Neuronal stem cell (in vitro differentiated cells): Measurements from ENCODE around the gene UBE2J2. TPM values are rescaled to one million over a fixed set of nuclear protein-coding genes. Genes with fewer than 3 reads are reported as not detected.

ENCODE experiments used
- DNase-seq: peaks from one replicate; pipeline ENCODE4 v3.0.0-alpha.2; 2013; ENCODE audit warnings: low spot score
- H2AFZ ChIP-seq: one replicate; pipeline ENCODE4 v1.6.1; 2013; ENCODE audit warnings: mild to moderate bottlenecking, low read length, inconsistent platforms
- H2AK5ac ChIP-seq: 2 replicates; pipeline ENCODE4 v1.6.1; 2013; ENCODE audit warnings: low read depth, mild to moderate bottlenecking, inconsistent platforms, low read length, moderate library complexity, mixed read lengths
- H2BK120ac ChIP-seq: 2 replicates; pipeline ENCODE4 v1.6.1; 2013; ENCODE audit warnings: low read depth, mild to moderate bottlenecking, inconsistent platforms, low read length, moderate library complexity, mixed read lengths
- H2BK12ac ChIP-seq: one replicate; pipeline ENCODE4 v1.6.1; 2013; ENCODE audit warnings: low read length, inconsistent platforms
- H2BK15ac ChIP-seq: 2 replicates; pipeline ENCODE4 v1.6.1; 2013; ENCODE audit warnings: mild to moderate bottlenecking, low read length, inconsistent platforms, mixed read lengths
- H2BK5ac ChIP-seq: one replicate; pipeline ENCODE4 v1.6.1; 2013; ENCODE audit warnings: inconsistent platforms, mild to moderate bottlenecking, low read length, moderate library complexity
- H3K14ac ChIP-seq: one replicate; pipeline ENCODE4 v1.6.1; 2013; ENCODE audit warnings: low read length, inconsistent platforms
- H3K18ac ChIP-seq: 2 replicates; pipeline ENCODE4 v1.6.1; 2013; ENCODE audit warnings: low read length, inconsistent platforms
- H3K23ac ChIP-seq: 2 replicates; pipeline ENCODE4 v1.6.1; 2013; ENCODE audit warnings: low read depth, mild to moderate bottlenecking, mixed read lengths, low read length, inconsistent platforms; ENCODE audit not compliant: poor library complexity
- H3K27ac ChIP-seq: replicated peaks from 3 replicates; pipeline ENCODE4 v1.5.1; 2013; ENCODE audit warnings: low read length, inconsistent platforms
- H3K27me3 ChIP-seq, 3 experiments: 2 replicates each; pipeline ENCODE4 v1.6.1; 2013; ENCODE audit warnings: low read length in 3 of 3, mild to moderate bottlenecking in 2 of 3, inconsistent platforms in 1 of 3, low read depth in 1 of 3, mixed read lengths in 1 of 3, moderate library complexity in 1 of 3; ENCODE audit not compliant: control insufficient read depth in 3 of 3, insufficient read depth in 3 of 3
- H3K36me3 ChIP-seq, 2 donors: replicated peaks in 1 of 2; 2 replicates each; pipeline ENCODE4 v1.6.1; 2013; ENCODE audit warnings: low read length in 2 of 2; ENCODE audit not compliant: control insufficient read depth in 2 of 2, insufficient read depth in 2 of 2
- H3K4ac ChIP-seq: 2 replicates; pipeline ENCODE4 v1.6.1; 2013; ENCODE audit warnings: inconsistent platforms, mild to moderate bottlenecking, low read length, moderate library complexity
- H3K4me1 ChIP-seq, 2 donors: 1 replicate in 1 of 2; 2 replicates in 1 of 2; pipeline ENCODE4 v1.6.1; 2013; ENCODE audit warnings: low read length in 2 of 2, low read depth in 1 of 2; ENCODE audit not compliant: control insufficient read depth in 2 of 2, insufficient read depth in 1 of 2
- H3K4me2 ChIP-seq: one replicate; pipeline ENCODE4 v1.6.1; 2013; ENCODE audit warnings: mild to moderate bottlenecking, low read length, inconsistent platforms; ENCODE audit not compliant: insufficient read depth, poor library complexity, severe bottlenecking
- H3K4me3 ChIP-seq, 2 donors: 2 replicates each; pipeline ENCODE4 v1.5.1; 2013; ENCODE audit warnings: low read length in 2 of 2, mild to moderate bottlenecking in 2 of 2, inconsistent platforms in 1 of 2, moderate library complexity in 1 of 2
- H3K79me1 ChIP-seq: one replicate; pipeline ENCODE4 v1.6.1; 2013; ENCODE audit warnings: low read depth, mild to moderate bottlenecking, inconsistent platforms, low read length, moderate library complexity
- H3K9ac ChIP-seq: one replicate; pipeline ENCODE4 v1.6.1; 2013; ENCODE audit warnings: mild to moderate bottlenecking, low read depth, low read length, inconsistent platforms; ENCODE audit not compliant: poor library complexity
- H3K9me3 ChIP-seq, 2 donors: replicated peaks in 1 of 2; 2 replicates each; pipeline versions ENCODE3 to v1.6.1; 2013; ENCODE audit warnings: low read length in 2 of 2, mild to moderate bottlenecking in 2 of 2, inconsistent platforms in 1 of 2, low read depth in 1 of 2, mixed read lengths in 1 of 2, moderate library complexity in 1 of 2; ENCODE audit not compliant: control insufficient read depth in 2 of 2, insufficient read depth in 1 of 2
- H4K8ac ChIP-seq: one replicate; pipeline ENCODE4 v1.6.1; 2013; ENCODE audit warnings: low read depth, mild to moderate bottlenecking, inconsistent platforms, low read length, moderate library complexity
- H4K91ac ChIP-seq: one replicate; pipeline ENCODE4 v1.6.1; 2013; ENCODE audit warnings: low read length, low read depth, mild to moderate bottlenecking, inconsistent platforms; ENCODE audit not compliant: poor library complexity
- WGBS, 2 donors: extraction: QIAGEN DNeasy Blood & Tissue Kit; methylation state at CpG; one replicate each; pipeline ENCODE4 v1.1.7; 2013; ENCODE audit warnings: missing lambda C conversion rate in 2 of 2, mixed read lengths in 1 of 2; ENCODE audit not compliant: insufficient read length in 2 of 2, insufficient replicate concordance in 1 of 2; ENCODE audit errors: extremely low coverage in 2 of 2; 5-methylcytosine and 5-hydroxymethylcytosine counted together
- polyA plus RNA-seq, 2 experiments: library from polyadenylated mRNA; stranded (reverse); fragments of 200-250 nt; gene quantifications; one replicate each; pipeline ENCODE4 v1.2.3, GENCODE V29; 2013

The UBE2J2 gene
- polyA plus RNA-seq (2013, experiment 1 of 2), result 43.4 TPM
- 42.6 TPM for polyA plus RNA-seq (2013, experiment 2 of 2)

DNA sequence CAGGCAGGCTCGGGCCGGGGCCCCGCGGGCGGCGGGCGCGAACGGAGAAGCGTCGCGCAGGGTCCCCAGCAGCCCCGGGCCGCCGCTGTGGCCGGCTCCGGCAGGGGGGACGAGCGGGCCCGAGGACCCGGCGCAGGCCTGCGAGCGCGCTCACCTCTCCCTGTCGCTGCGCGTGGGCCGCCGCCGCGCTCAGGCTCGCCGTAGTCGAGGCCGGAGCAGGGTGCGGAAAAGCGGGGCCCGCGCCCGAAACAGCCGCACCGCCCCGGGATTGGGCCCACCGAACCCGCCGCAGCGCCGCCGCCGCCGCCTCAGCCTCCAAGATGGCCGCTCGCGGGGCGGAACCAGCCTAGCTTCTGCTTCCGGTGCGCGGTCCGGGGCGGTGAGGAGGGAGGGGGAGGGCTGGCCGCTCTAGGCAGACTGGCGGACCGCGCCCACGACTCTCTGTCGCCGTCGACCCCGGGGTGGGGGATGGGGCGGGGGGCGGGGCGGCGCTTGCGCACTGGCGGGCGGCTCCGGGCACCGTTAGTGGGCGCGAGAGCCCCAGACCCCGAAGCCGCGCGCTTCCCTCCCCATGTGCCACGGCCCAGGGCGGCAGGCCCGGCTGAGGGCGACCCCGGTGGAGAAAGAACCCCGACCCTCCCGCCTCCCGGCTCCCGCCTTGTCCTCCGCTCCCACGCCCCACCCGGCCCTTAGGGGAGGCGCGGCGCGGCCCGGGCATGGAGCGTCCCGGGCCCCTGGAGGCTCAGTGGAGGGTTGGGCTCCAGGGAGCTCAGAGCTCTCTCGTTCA, at the start of gene UBE2J2:
UBE2J2 (minus strand) TSS at position 343 of the 787 bp plus-strand sequence. CDS start 5,862 bp downstream, outside the sequence.
- H3K23ac ChIP-seq, result peak within 1 kb of the TSS; percentile 99
- peak within 1 kb of the TSS; percentile 22 for H3K27ac ChIP-seq
- peak within 1 kb of the TSS; percentile 95 for H2BK12ac ChIP-seq
- H3K79me1 ChIP-seq, result peaks cover 19% of the 10 kb centered on the region
- peak within 1 kb of the TSS; percentile 96 for H2BK15ac ChIP-seq
- H3K9me3 ChIP-seq, result peaks cover 0 to 2% of the 10 kb centered on the region in 2 donors
- WGBS, 2 donors, result no CpG with 5 or more reads among the region's 105 CpGs
- H3K18ac ChIP-seq, result peak within 1 kb of the TSS; percentile 100
- peak within 1 kb of the TSS; percentile 87 for H2BK120ac ChIP-seq
- peak within 1 kb of the TSS; percentile 98 for H2AFZ ChIP-seq
- H3K27me3 ChIP-seq, result no peaks in the 10 kb centered on the region
- peak within 1 kb of the TSS; percentile 90 for H2BK5ac ChIP-seq
- peak within 1 kb of the TSS; percentile 88 to 97 for H3K4me3 ChIP-seq
- H3K14ac ChIP-seq, result peak within 1 kb of the TSS; percentile 98
- peak within 1 kb of the TSS; percentile 98 for H4K8ac ChIP-seq
- peak within 1 kb of the TSS; percentile 99 for H2AK5ac ChIP-seq
- H3K4me1 ChIP-seq, result peaks cover 14 to 20% of the 10 kb centered on the region in 2 donors
- H4K91ac ChIP-seq, result peak within 1 kb of the TSS; percentile 92
- H3K4me2 ChIP-seq, result peak within 1 kb of the TSS; percentile 93
- peaks cover 10 to 34% of the 10 kb centered on the region in 2 donors for H3K36me3 ChIP-seq
- peak within 1 kb of the TSS; percentile 96 for H3K9ac ChIP-seq
- H3K4ac ChIP-seq, result peak within 1 kb of the TSS; percentile 89
- peak; percentile 91 for DNase-seq

- Histone ChIP-seq H3K9me3 (no peaks in the 10 kb centered on the region), H3K27me3 (no peaks in the 10 kb centered on the region), H3K4me2 (no peak overlapping the region), H3K14ac (no peak overlapping the region), H2BK15ac (no peak overlapping the region), H3K18ac (no peak overlapping the region), H2AFZ (no peak overlapping the region), H3K4ac (no peak overlapping the region), H3K23ac (no peak overlapping the region), H3K27ac (no peak overlapping the region), H2BK12ac (no peak overlapping the region), H4K91ac (no peak overlapping the region), H4K8ac (no peak overlapping the region), H2AK5ac (peak overlapping the region; percentile 35), H3K4me3 (peak overlapping the region in 1 of 2 donors; percentile 40), H2BK120ac (no peak overlapping the region), H3K9ac (peak overlapping the region; percentile 60), H3K79me1 (peaks cover 59% of the 10 kb centered on the region), H3K36me3 (peaks cover 26 to 69% of the 10 kb centered on the region in 2 donors), H3K4me1 (peaks cover 10 to 16% of the 10 kb centered on the region in 2 donors), H2BK5ac (no peak overlapping the region)
- DNase-seq, result no peak
- WGBS, 2 donors, result no CpG with 5 or more reads among the region's 10 CpGs
These were observed 49.3 kb upstream of the UBE2J2 start for GRCh38 chr1:1322952-1323351.

- Histone ChIP-seq H2BK15ac (no peak overlapping the region), H4K91ac (no peak overlapping the region)
These were observed 48.8 kb upstream of the UBE2J2 start for GRCh38 chr1:1322418-1322817.

DNA sequence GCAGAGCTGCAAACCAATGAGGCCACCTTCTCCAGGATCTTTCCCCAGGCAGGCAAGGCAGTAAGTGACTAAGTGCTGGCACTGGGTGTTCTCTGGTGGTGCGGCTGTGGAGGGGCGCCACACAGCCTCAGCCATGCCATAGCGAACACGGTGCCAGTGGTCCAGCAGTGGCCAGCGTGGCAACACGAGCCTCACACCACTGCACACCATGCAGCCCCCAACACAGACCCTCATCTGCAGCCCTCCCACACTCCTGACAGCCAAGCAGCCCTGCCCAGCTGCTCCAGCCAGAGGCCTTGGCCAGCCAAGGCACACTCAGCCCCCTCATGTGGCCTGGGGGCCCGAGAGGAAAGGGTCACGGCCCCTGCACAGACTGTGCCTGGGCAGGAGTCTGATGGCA, 47.8 kb upstream of the UBE2J2 start:
- peak overlapping the region; percentile 94 for H2BK12ac ChIP-seq
- no peaks in the 10 kb centered on the region for H3K27me3 ChIP-seq
- H3K4me1 ChIP-seq, result peaks cover 10 to 16% of the 10 kb centered on the region in 2 donors
- no peak overlapping the region for H2AK5ac ChIP-seq
- H2BK5ac ChIP-seq, result peak overlapping the region; percentile 24
- H3K9ac ChIP-seq, result peak overlapping the region; percentile 60
- H3K18ac ChIP-seq, result no peak overlapping the region
- H4K91ac ChIP-seq, result no peak overlapping the region
- no peak for DNase-seq
- H3K23ac ChIP-seq, result peak overlapping the region; percentile 80
- H3K4ac ChIP-seq, result no peak overlapping the region
- H3K4me3 ChIP-seq, result peak overlapping the region; percentile 4 to 7
- peaks cover 24 to 70% of the 10 kb centered on the region in 2 donors for H3K36me3 ChIP-seq
- H3K79me1 ChIP-seq, result peaks cover 62% of the 10 kb centered on the region
- no peak overlapping the region for H3K4me2 ChIP-seq
- no CpG with 5 or more reads among the region's 8 CpGs for WGBS, 2 donors
- H2BK120ac ChIP-seq, result no peak overlapping the region
- no peak overlapping the region for H2AFZ ChIP-seq
- H3K27ac ChIP-seq, result no peak overlapping the region
- H4K8ac ChIP-seq, result no peak overlapping the region
- no peak overlapping the region for H3K14ac ChIP-seq
- H3K9me3 ChIP-seq, result no peaks in the 10 kb centered on the region
- no peak overlapping the region for H2BK15ac ChIP-seq

More at GRCh38 chr1:1322418-1322817, 48.8 kb upstream of the UBE2J2 start:
- Histone ChIP-seq H3K14ac (no peak overlapping the region), H3K4me2 (no peak overlapping the region), H4K8ac (no peak overlapping the region), H3K4ac (no peak overlapping the region), H3K27me3 (no peaks in the 10 kb centered on the region), H3K27ac (no peak overlapping the region), H2AK5ac (no peak overlapping the region), H3K36me3 (peaks cover 26 to 69% of the 10 kb centered on the region in 2 donors), H3K4me3 (no peak overlapping the region), H2BK5ac (no peak overlapping the region), H2BK12ac (no peak overlapping the region), H2AFZ (no peak overlapping the region), H3K9ac (no peak overlapping the region), H3K9me3 (no peaks in the 10 kb centered on the region), H3K23ac (no peak overlapping the region), H3K4me1 (peaks cover 10 to 16% of the 10 kb centered on the region in 2 donors), H2BK120ac (no peak overlapping the region), H3K79me1 (peaks cover 61% of the 10 kb centered on the region), H3K18ac (no peak overlapping the region)
- no peak for DNase-seq
- WGBS, 2 donors, result no CpG with 5 or more reads among the region's 14 CpGs
